IMR-90 (cell line): ENCODE measurements around the gene ZNF346. TPM values are rescaled to one million over a fixed set of nuclear protein-coding genes. Genes with fewer than 3 reads are reported as not detected.

ENCODE experiments used
- ATAC-seq: fragments of 200-7000 bp; cut with Tn5 transposase; 2 replicates; pipeline ENCODE4 v1.9.1; 2020; ENCODE audit warnings: low read depth, mild to moderate bottlenecking, moderate library complexity
- BruUV-seq: library from RNA; stranded (reverse); fragments of 400-500 nt; replicated peaks from 2 replicates; lab custom pipeline; 2021; lab: Mats Ljungman, UMichigan
- CTCF ChIA-PET: fragments of 300-600 bp; formaldehyde crosslinking; extraction: SDS; loops from one replicate; lab custom pipeline; 2021; ENCODE audit warnings: antibody characterized with exemption; lab: Yijun Ruan, JAX
- POLR2A ChIA-PET: fragments of 300-600 bp; sonication (Branson Sonifier 250); formaldehyde crosslinking; loops from one replicate; lab custom pipeline; 2022; ENCODE audit warnings: antibody characterized with exemption; ENCODE audit not compliant: unreplicated experiment; lab: Charles Lee
- DNase-seq: peaks from one replicate; pipeline ENCODE4 v3.0.0; 2013
- H2AFZ ChIP-seq: replicated peaks from 2 replicates; pipeline ENCODE3; 2013; ENCODE audit warnings: low read length, mild to moderate bottlenecking; ENCODE audit not compliant: poor library complexity
- H2AK5ac ChIP-seq: 2 replicates; pipeline ENCODE4 v1.6.1; 2013; ENCODE audit warnings: low read depth, low read length, inconsistent platforms
- H2AK9ac ChIP-seq: replicated peaks from 2 replicates; pipeline ENCODE3; 2013; ENCODE audit warnings: mild to moderate bottlenecking, low read depth, low read length, moderate library complexity; ENCODE audit not compliant: poor library complexity
- H2BK120ac ChIP-seq: 2 replicates; pipeline ENCODE4 v1.6.1; 2013; ENCODE audit warnings: low read depth, low read length, inconsistent platforms
- H2BK15ac ChIP-seq: 3 replicates; pipeline ENCODE4 v1.6.1; 2013; ENCODE audit warnings: low read depth, low read length, inconsistent platforms
- H2BK20ac ChIP-seq: 2 replicates; pipeline ENCODE4 v1.6.1; 2013; ENCODE audit warnings: low read depth, mild to moderate bottlenecking, inconsistent platforms, low read length, moderate library complexity
- H2BK5ac ChIP-seq: 2 replicates; pipeline ENCODE4 v1.6.1; 2013; ENCODE audit warnings: mild to moderate bottlenecking, low read depth, low read length, inconsistent platforms; ENCODE audit not compliant: poor library complexity, severe bottlenecking
- H3K14ac ChIP-seq: replicated peaks from 2 replicates; pipeline ENCODE4 v1.6.1; 2013; ENCODE audit warnings: low read depth, low read length, inconsistent platforms
- H3K18ac ChIP-seq: 2 replicates; pipeline ENCODE4 v1.6.1; 2013; ENCODE audit warnings: low read depth, low read length, control low read depth
- H3K23ac ChIP-seq: 2 replicates; pipeline ENCODE4 v1.6.1; 2013; ENCODE audit warnings: low read depth, low read length, inconsistent platforms
- H3K27ac ChIP-seq: 2 replicates; pipeline ENCODE4 v1.5.1; 2013; ENCODE audit warnings: mild to moderate bottlenecking, control low read depth, low read length; ENCODE audit not compliant: insufficient read depth
- H3K27me3 ChIP-seq: 2 replicates; pipeline ENCODE4 v1.6.1; 2013; ENCODE audit warnings: low read length; ENCODE audit not compliant: control insufficient read depth, insufficient read depth
- H3K36me3 ChIP-seq: 2 replicates; pipeline ENCODE4 v1.6.1; 2013; ENCODE audit warnings: low read length, mixed read lengths; ENCODE audit not compliant: control insufficient read depth, insufficient read depth
- H3K4ac ChIP-seq: 2 replicates; pipeline ENCODE4 v1.6.1; 2013; ENCODE audit warnings: low read depth, low read length, inconsistent platforms
- H3K4me1 ChIP-seq: 2 replicates; pipeline ENCODE4 v1.6.1; 2013; ENCODE audit warnings: low read length, mixed read lengths; ENCODE audit not compliant: control insufficient read depth, insufficient read depth
- H3K4me2 ChIP-seq: 2 replicates; pipeline ENCODE4 v1.6.1; 2013; ENCODE audit warnings: low read depth, mild to moderate bottlenecking, control low read depth, low read length, moderate library complexity
- H3K4me3 ChIP-seq: 2 replicates; pipeline ENCODE4 v1.5.1; 2013; ENCODE audit warnings: low read depth, mild to moderate bottlenecking, control low read depth, low read length, moderate library complexity; ENCODE audit not compliant: insufficient read depth
- H3K56ac ChIP-seq: 2 replicates; pipeline ENCODE4 v1.6.1; 2013; ENCODE audit warnings: low read length, inconsistent platforms; ENCODE audit not compliant: insufficient read depth; ENCODE audit errors: extremely low read depth
- H3K79me1 ChIP-seq, 2 experiments: 2 replicates each; pipeline ENCODE4 v1.6.1; 2013; ENCODE audit warnings: low read length in 2 of 2, inconsistent platforms in 1 of 2, low read depth in 1 of 2
- H3K9ac ChIP-seq: 2 replicates; pipeline ENCODE4 v1.6.1; 2013; ENCODE audit warnings: low read depth, low read length, control low read depth
- H3K9me1 ChIP-seq: 2 replicates; pipeline ENCODE4 v1.6.1; 2013; ENCODE audit warnings: low read length, inconsistent platforms; ENCODE audit not compliant: insufficient read depth
- H3K9me3 ChIP-seq: 2 replicates; pipeline ENCODE4 v1.6.1; 2013; ENCODE audit warnings: low read length; ENCODE audit not compliant: control insufficient read depth, insufficient read depth
- H4K20me1 ChIP-seq: 2 replicates; pipeline ENCODE4 v1.6.1; 2013; ENCODE audit warnings: low read length, inconsistent platforms; ENCODE audit not compliant: insufficient read depth
- H4K5ac ChIP-seq: 2 replicates; pipeline ENCODE4 v1.6.1; 2013; ENCODE audit warnings: mild to moderate bottlenecking, low read depth, low read length, control low read depth
- H4K8ac ChIP-seq, 2 experiments: 2 replicates each; pipeline ENCODE4 v1.6.1; 2013; ENCODE audit warnings: low read depth in 2 of 2, low read length in 2 of 2, control low read depth in 1 of 2, inconsistent platforms in 1 of 2
- H4K91ac ChIP-seq: 2 replicates; pipeline ENCODE4 v1.6.1; 2013; ENCODE audit warnings: low read depth, low read length, inconsistent platforms; ENCODE audit not compliant: insufficient read depth
- MAFK ChIP-seq: IDR thresholded peaks from 2 replicates; pipeline ENCODE4 v1.6.1; 2012; ENCODE audit warnings: low read depth, low read length, improper control_type of control experiment
- NFE2L2 ChIP-seq: fragments of 150-350 bp; IDR thresholded peaks from 2 replicates; pipeline ENCODE4 v1.6.1; 2016; ENCODE audit warnings: low read depth, mild to moderate bottlenecking, low read length
- RFX5 ChIP-seq: IDR thresholded peaks from 2 replicates; pipeline ENCODE4 v1.8.0; 2012; ENCODE audit warnings: low read depth, mild to moderate bottlenecking, low read length, moderate library complexity
- WGBS, 2 experiments: methylation state at CpG; one replicate each; pipeline versions ENCODE4 v1.1.5 to v1.1.7; 2013; ENCODE audit warnings: missing lambda C conversion rate in 2 of 2; ENCODE audit not compliant: insufficient read length in 1 of 2; ENCODE audit errors: extremely low coverage in 2 of 2; 5-methylcytosine and 5-hydroxymethylcytosine counted together
- dilution Hi-C: fragments of 300-500 bp; cut with HindIII; formaldehyde crosslinking; loops from one replicate; pipeline ENCODE4 v1.14.3; 2018; ENCODE audit warnings: low sequenced_read_pairs; ENCODE audit not compliant: unreplicated experiment
- in situ Hi-C: fragments of 300-500 bp; cut with MboI; formaldehyde crosslinking; loops from 3 replicates; pipeline ENCODE4 v1.14.3; 2019; ENCODE audit warnings: low sequenced_read_pairs, inconsistent platforms, mixed read lengths
- intact Hi-C: fragments of 100-400 bp; cut with micrococcal nuclease; formaldehyde crosslinking; loops from 2 replicates; pipeline ENCODE4 v1.10.0; 2022
- polyA plus RNA-seq, 3 experiments: library from polyadenylated mRNA; depleted of rRNA; stranded (reverse); fragments of >200 nt; gene quantifications; 2 replicates each; pipeline ENCODE4 v1.2.3, GENCODE V29; 2012; ENCODE audit warnings: low replicate concordance in 1 of 3
- total RNA-seq: library from RNA; depleted of rRNA; stranded (reverse); fragments of >200 nt; gene quantifications from 2 replicates; pipeline ENCODE4 v1.2.3, GENCODE V29; 2012
- TF ChIP-seq, protein P1 (sequence below): conservative IDR thresholded peaks from 2 replicates; pipeline ENCODE4 v1.5.1; 2012; ENCODE audit warnings: mild to moderate bottlenecking, low read depth, low read length, improper control_type of control experiment

Gene ZNF346
- total and polyA plus RNA-seq, 2 of the 4 experiments (the other 2 are of a cell fraction), result 15.1 to 17.0 TPM

DNA sequence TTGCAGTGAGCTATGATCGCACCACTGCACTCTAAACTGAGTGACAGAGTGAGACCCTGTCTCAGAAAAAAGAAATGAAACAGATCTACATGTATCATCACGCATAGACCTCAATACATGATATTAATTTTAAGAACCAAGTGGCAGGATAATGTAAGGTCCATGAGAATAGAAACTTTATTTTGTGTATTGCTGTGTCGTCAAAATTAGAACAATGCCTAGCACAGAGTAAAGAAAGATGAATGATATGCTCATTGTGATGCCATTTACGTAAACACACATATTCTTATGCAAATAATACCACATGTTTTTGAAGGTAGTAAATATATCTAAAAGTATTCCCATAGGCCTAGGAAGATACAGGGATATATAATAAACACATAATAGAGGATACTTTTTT lies 12.3 kb upstream of the ZNF346 start:
- no peak overlapping the region for H3K9ac ChIP-seq
- H4K5ac ChIP-seq, result no peak overlapping the region
- no peak overlapping the region for H2BK20ac ChIP-seq
- DNase-seq (no peak), ATAC-seq (no peak)
- ChIA-PET POLR2A (no interaction called here), CTCF (no interaction called here)
- TF ChIP-seq RFX5, result no peak
- peak; percentile 91 for TF ChIP-seq MAFK
- no peak for TF ChIP-seq NFE2L2
- TF ChIP-seq, protein P1, sequence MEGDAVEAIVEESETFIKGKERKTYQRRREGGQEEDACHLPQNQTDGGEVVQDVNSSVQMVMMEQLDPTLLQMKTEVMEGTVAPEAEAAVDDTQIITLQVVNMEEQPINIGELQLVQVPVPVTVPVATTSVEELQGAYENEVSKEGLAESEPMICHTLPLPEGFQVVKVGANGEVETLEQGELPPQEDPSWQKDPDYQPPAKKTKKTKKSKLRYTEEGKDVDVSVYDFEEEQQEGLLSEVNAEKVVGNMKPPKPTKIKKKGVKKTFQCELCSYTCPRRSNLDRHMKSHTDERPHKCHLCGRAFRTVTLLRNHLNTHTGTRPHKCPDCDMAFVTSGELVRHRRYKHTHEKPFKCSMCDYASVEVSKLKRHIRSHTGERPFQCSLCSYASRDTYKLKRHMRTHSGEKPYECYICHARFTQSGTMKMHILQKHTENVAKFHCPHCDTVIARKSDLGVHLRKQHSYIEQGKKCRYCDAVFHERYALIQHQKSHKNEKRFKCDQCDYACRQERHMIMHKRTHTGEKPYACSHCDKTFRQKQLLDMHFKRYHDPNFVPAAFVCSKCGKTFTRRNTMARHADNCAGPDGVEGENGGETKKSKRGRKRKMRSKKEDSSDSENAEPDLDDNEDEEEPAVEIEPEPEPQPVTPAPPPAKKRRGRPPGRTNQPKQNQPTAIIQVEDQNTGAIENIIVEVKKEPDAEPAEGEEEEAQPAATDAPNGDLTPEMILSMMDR, result no peak
- no peaks in the 10 kb centered on the region for H3K27me3 ChIP-seq
- no CpG with 5 or more reads among the region's 4 CpGs for WGBS, 2 experiments
- no peak overlapping the region for H4K91ac ChIP-seq
- no peak overlapping the region for H2BK15ac ChIP-seq
- H2AK9ac ChIP-seq, result no peak overlapping the region
- H3K27ac ChIP-seq, result no peak overlapping the region
- no peak overlapping the region for H3K4me2 ChIP-seq
- no peak overlapping the region for H3K14ac ChIP-seq
- no peak overlapping the region for H3K56ac ChIP-seq
- no peak overlapping the region for H3K18ac ChIP-seq
- H2BK5ac ChIP-seq, result no peak overlapping the region
- H3K4me3 ChIP-seq, result no peak overlapping the region
- no peak overlapping the region for H2BK120ac ChIP-seq
- no peak overlapping the region for H3K4ac ChIP-seq
- H3K9me1 ChIP-seq, result no peaks in the 10 kb centered on the region
- H3K9me3 ChIP-seq, result no peaks in the 10 kb centered on the region
- H2AFZ ChIP-seq, result no peak overlapping the region
- H3K36me3 ChIP-seq, result no peaks in the 10 kb centered on the region
- peaks cover 10% of the 10 kb centered on the region for H3K4me1 ChIP-seq
- H3K23ac ChIP-seq, result no peak overlapping the region
- peaks cover 0 to 15% of the 10 kb centered on the region in 2 experiments; a peak in 2 of 4 replicates for H3K79me1 ChIP-seq
- dilution Hi-C loops (no loop called here), intact Hi-C loops (no loop called here), in situ Hi-C loops (no loop called here)
- H4K8ac ChIP-seq, result no peak overlapping the region
- BruUV-seq, result no TSS peak
- no peak overlapping the region for H2AK5ac ChIP-seq
- peaks cover 15% of the 10 kb centered on the region for H4K20me1 ChIP-seq
